Measurements from ENCODE around the gene TMPRSS9. TPM values are rescaled to one million over a fixed set of nuclear protein-coding genes. Genes with fewer than 3 reads are reported as not detected.
A peak's percentile ranks its signal among the peaks of the same experiment; 100 is the strongest.

Gene TMPRSS9
- polyA plus RNA-seq (2013, experiment 1 of 2), result 0.04 TPM
- 0.03 TPM for polyA plus RNA-seq (2013, experiment 2 of 2)

- WGBS, 2 donors (ENCODE audit: extremely low coverage in 2 of 2, insufficient read length in 2 of 2, insufficient replicate concordance in 1 of 2), result no CpG with 5 or more reads among the region's 44 CpGs
- H3K23ac ChIP-seq (ENCODE audit: low read depth, low read length, poor library complexity), result peak within 1 kb of the TSS; percentile 83
- no peak for DNase-seq (ENCODE audit: low spot score)
- H2BK15ac ChIP-seq (ENCODE audit: low read length), result peak within 1 kb of the TSS; percentile 65
- peaks cover 0 to 2% of the 10 kb centered on the region in 2 donors for H3K4me1 ChIP-seq (ENCODE audit: control insufficient read depth in 2 of 2, insufficient read depth in 1 of 2, low read depth in 1 of 2, low read length in 2 of 2)
- H2BK12ac ChIP-seq (ENCODE audit: low read length), result peak within 1 kb of the TSS; percentile 24
- H3K27ac ChIP-seq (replicated peaks; ENCODE audit: low read length), result no peak within 1 kb of the TSS
- no peaks in the 10 kb centered on the region for H3K79me1 ChIP-seq (ENCODE audit: low read depth, low read length)
- H2AK5ac ChIP-seq (ENCODE audit: low read depth, low read length), result peak within 1 kb of the TSS; percentile 59
- H3K4me2 ChIP-seq (ENCODE audit: insufficient read depth, low read length, poor library complexity, severe bottlenecking), result peak within 1 kb of the TSS; percentile 14
- H3K18ac ChIP-seq (ENCODE audit: low read length), result peak within 1 kb of the TSS; percentile 86
- H3K4me3 ChIP-seq (ENCODE audit: low read length in 2 of 2), result peak within 1 kb of the TSS in 1 of 2 donors; percentile 49
- H2BK5ac ChIP-seq (ENCODE audit: low read length), result peak within 1 kb of the TSS; percentile 19
- no peak within 1 kb of the TSS for H4K91ac ChIP-seq (ENCODE audit: low read depth, low read length, poor library complexity)
- H3K9ac ChIP-seq (ENCODE audit: low read depth, low read length, poor library complexity), result peak within 1 kb of the TSS; percentile 40
- H2BK120ac ChIP-seq (ENCODE audit: low read depth, low read length), result no peak within 1 kb of the TSS
- H3K14ac ChIP-seq (ENCODE audit: low read length), result peak within 1 kb of the TSS; percentile 82
- H3K4ac ChIP-seq (ENCODE audit: low read length), result no peak within 1 kb of the TSS
- peak within 1 kb of the TSS; percentile 68 for H2AFZ ChIP-seq (ENCODE audit: low read length)
- H3K9me3 ChIP-seq (replicated peaks in 1 of 2; ENCODE audit: control insufficient read depth in 2 of 2, insufficient read depth in 1 of 2, low read depth in 1 of 2, low read length in 2 of 2), result no peaks in the 10 kb centered on the region
- H3K36me3 ChIP-seq (replicated peaks in 1 of 2; ENCODE audit: control insufficient read depth in 2 of 2, insufficient read depth in 2 of 2, low read length in 2 of 2), result no peaks in the 10 kb centered on the region
- peak within 1 kb of the TSS; percentile 94 for H4K8ac ChIP-seq (ENCODE audit: low read depth, low read length)
- H3K27me3 ChIP-seq (ENCODE audit: control insufficient read depth in 3 of 3, insufficient read depth in 3 of 3, low read depth in 1 of 3, low read length in 3 of 3), result peaks cover 0 to 16% (median 3%) of the 10 kb centered on the region in 3 experiments
Observed at GRCh38 chr19:2359992-2360685, at the start of gene TMPRSS9. TSS of gene TMPRSS9 (plus strand) at chr19:2360265. CDS start at chr19:2389786, 29,521 bp downstream.

DNA sequence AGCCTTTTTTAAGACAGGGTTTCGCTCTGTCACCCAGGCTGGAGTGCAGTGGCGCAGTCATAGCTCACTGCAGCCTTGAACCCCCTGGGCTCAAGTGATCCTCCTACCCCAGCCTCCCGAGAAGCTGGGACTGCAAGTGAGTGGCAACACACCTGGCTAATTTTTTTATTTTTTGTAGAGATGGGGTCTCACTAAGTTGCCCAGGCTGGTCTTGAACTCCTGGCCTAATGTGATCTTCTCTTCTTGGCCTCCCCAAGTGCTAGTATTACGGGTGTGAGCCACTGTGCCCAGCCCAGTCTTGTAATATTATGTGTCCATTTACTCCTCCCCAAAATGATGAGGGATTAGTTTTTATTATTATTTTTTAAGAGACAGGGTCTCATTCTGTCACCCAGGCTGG, 49.0 kb upstream of the TMPRSS9 start:
- H3K14ac ChIP-seq (ENCODE audit: low read length), result no peak overlapping the region
- H4K91ac ChIP-seq (ENCODE audit: low read depth, low read length, poor library complexity), result no peak overlapping the region
- H2BK120ac ChIP-seq (ENCODE audit: low read depth, low read length), result no peak overlapping the region
- no peak overlapping the region for H2BK5ac ChIP-seq (ENCODE audit: low read length)
- no peak overlapping the region for H2BK12ac ChIP-seq (ENCODE audit: low read length)
- peaks cover 0 to 47% (median 22%) of the 10 kb centered on the region in 3 experiments for H3K27me3 ChIP-seq (ENCODE audit: control insufficient read depth in 3 of 3, insufficient read depth in 3 of 3, low read depth in 1 of 3, low read length in 3 of 3)
- H4K8ac ChIP-seq (ENCODE audit: low read depth, low read length), result no peak overlapping the region
- H3K18ac ChIP-seq (ENCODE audit: low read length), result no peak overlapping the region
- H2AFZ ChIP-seq (ENCODE audit: low read length), result no peak overlapping the region
- no peak overlapping the region for H3K4me2 ChIP-seq (ENCODE audit: insufficient read depth, low read length, poor library complexity, severe bottlenecking)
- WGBS, 2 donors (ENCODE audit: extremely low coverage in 2 of 2, insufficient read length in 2 of 2, insufficient replicate concordance in 1 of 2), result no CpG with 5 or more reads among the region's 4 CpGs
- H3K36me3 ChIP-seq (replicated peaks in 1 of 2; ENCODE audit: control insufficient read depth in 2 of 2, insufficient read depth in 2 of 2, low read length in 2 of 2), result no peaks in the 10 kb centered on the region
- no peak overlapping the region for H3K9ac ChIP-seq (ENCODE audit: low read depth, low read length, poor library complexity)
- H3K4ac ChIP-seq (ENCODE audit: low read length), result no peak overlapping the region
- H2AK5ac ChIP-seq (ENCODE audit: low read depth, low read length), result no peak overlapping the region
- H2BK15ac ChIP-seq (ENCODE audit: low read length), result no peak overlapping the region
- no peak for DNase-seq (ENCODE audit: low spot score)
- no peak overlapping the region for H3K4me3 ChIP-seq (ENCODE audit: low read length in 2 of 2)
- peaks cover 2% of the 10 kb centered on the region in 2 donors for H3K4me1 ChIP-seq (ENCODE audit: control insufficient read depth in 2 of 2, insufficient read depth in 1 of 2, low read depth in 1 of 2, low read length in 2 of 2)
- no peak overlapping the region for H3K23ac ChIP-seq (ENCODE audit: low read depth, low read length, poor library complexity)
- H3K9me3 ChIP-seq (replicated peaks in 1 of 2; ENCODE audit: control insufficient read depth in 2 of 2, insufficient read depth in 1 of 2, low read depth in 1 of 2, low read length in 2 of 2), result peaks cover 5 to 11% of the 10 kb centered on the region in 2 donors
- H3K79me1 ChIP-seq (ENCODE audit: low read depth, low read length), result no peaks in the 10 kb centered on the region
- no peak overlapping the region for H3K27ac ChIP-seq (replicated peaks; ENCODE audit: low read length)

DNA sequence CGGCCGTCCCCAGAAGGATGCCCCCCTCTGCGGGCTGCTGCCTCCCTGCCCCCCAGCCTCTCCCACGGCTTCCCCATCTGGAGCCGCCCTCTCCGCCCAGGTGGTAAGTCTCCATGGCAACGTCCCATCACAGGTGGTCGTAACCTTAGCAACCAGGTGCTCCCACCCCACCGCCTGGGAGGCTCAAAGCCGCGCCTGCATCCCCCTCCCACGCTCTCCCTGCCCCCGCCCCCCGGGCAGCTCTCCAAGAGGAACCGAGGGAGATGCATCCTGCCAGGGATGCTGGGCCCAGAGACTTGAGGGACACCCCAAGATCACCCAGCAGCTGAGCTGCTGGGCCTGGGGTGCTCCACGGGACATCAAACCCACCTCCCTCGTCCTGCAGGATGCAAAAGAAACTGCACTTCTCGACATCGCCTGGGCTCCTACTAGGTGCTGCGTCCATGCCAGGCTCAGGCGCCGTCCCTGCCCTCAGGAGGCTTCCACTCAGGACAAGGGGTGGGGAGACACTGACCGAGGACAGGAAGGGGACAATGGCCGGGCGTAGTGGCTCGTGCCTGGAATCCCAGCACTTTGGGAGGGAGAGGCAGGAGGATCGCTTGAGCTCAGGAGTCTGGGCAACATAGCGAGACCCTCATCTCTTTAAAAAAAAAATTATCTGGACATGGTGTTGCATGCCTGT, 47.1 kb upstream of the TMPRSS9 start:
- Histone ChIP-seq H3K23ac (ENCODE audit: low read depth, low read length, poor library complexity) (peak overlapping the region; percentile 85), H3K14ac (ENCODE audit: low read length) (peak overlapping the region; percentile 21), H4K8ac (ENCODE audit: low read depth, low read length) (no peak overlapping the region), H3K27me3 (ENCODE audit: control insufficient read depth in 3 of 3, insufficient read depth in 3 of 3, low read depth in 1 of 3, low read length in 3 of 3) (peaks cover 0 to 29% (median 9%) of the 10 kb centered on the region in 3 experiments), H3K36me3 (replicated peaks in 1 of 2; ENCODE audit: control insufficient read depth in 2 of 2, insufficient read depth in 2 of 2, low read length in 2 of 2) (no peaks in the 10 kb centered on the region), H4K91ac (ENCODE audit: low read depth, low read length, poor library complexity) (no peak overlapping the region), H3K79me1 (ENCODE audit: low read depth, low read length) (peaks cover 2% of the 10 kb centered on the region), H3K4me1 (ENCODE audit: control insufficient read depth in 2 of 2, insufficient read depth in 1 of 2, low read depth in 1 of 2, low read length in 2 of 2) (peaks cover 4 to 8% of the 10 kb centered on the region in 2 donors), H3K4me2 (ENCODE audit: insufficient read depth, low read length, poor library complexity, severe bottlenecking) (no peak overlapping the region), H2BK15ac (ENCODE audit: low read length) (no peak overlapping the region), H3K18ac (ENCODE audit: low read length) (no peak overlapping the region), H3K9ac (ENCODE audit: low read depth, low read length, poor library complexity) (peak overlapping the region; percentile 21), H2AFZ (ENCODE audit: low read length) (no peak overlapping the region), H2BK5ac (ENCODE audit: low read length) (no peak overlapping the region), H3K9me3 (replicated peaks in 1 of 2; ENCODE audit: control insufficient read depth in 2 of 2, insufficient read depth in 1 of 2, low read depth in 1 of 2, low read length in 2 of 2) (peaks cover 5 to 11% of the 10 kb centered on the region in 2 donors), H3K4ac (ENCODE audit: low read length) (peak overlapping the region; percentile 53), H3K4me3 (ENCODE audit: low read length in 2 of 2) (peak overlapping the region in 1 of 2 donors; percentile 61), H2BK12ac (ENCODE audit: low read length) (peak overlapping the region; percentile 58), H3K27ac (replicated peaks; ENCODE audit: low read length) (no peak overlapping the region), H2AK5ac (ENCODE audit: low read depth, low read length) (peak overlapping the region; percentile 37), H2BK120ac (ENCODE audit: low read depth, low read length) (no peak overlapping the region)
- no CpG with 5 or more reads among the region's 28 CpGs for WGBS, 2 donors (ENCODE audit: extremely low coverage in 2 of 2, insufficient read length in 2 of 2, insufficient replicate concordance in 1 of 2)
- DNase-seq (ENCODE audit: low spot score), result no peak
